NCI-H774 (cell line): ENCODE results near the gene OOEP.
"Not testable (repeated sequence)": the region's sequence is repeated elsewhere in the genome, so short reads cannot be mapped to it uniquely, and the experiment has no call there.

Experiments
- DNase-seq: peaks from one replicate; lab custom pipeline; 2025; lab: John Stamatoyannopoulos, UW

OOEP gene

GRCh38 chr6:73369563-73369962 is at the start of gene OOEP:
OOEP (minus strand) TSS chr6:73369897; CDS start chr6:73369792, 105 bp downstream.
- no peak for DNase-seq

GRCh38 chr6:73418081-73418741 is 48.5 kb upstream of the OOEP start:
- DNase-seq: no peak

- no peak for DNase-seq
Observed at GRCh38 chr6:73413102-73413501, 43.4 kb upstream of the OOEP start.

- DNase-seq: no peak
Observed at GRCh38 chr6:73409395-73409794, 39.7 kb upstream of the OOEP start.

- no peak for DNase-seq
Observed at GRCh38 chr6:73400656-73401055, 31.0 kb upstream of the OOEP start.

GRCh38 chr6:73395875-73396274 is 26.2 kb upstream of the OOEP start:
- DNase-seq: no peak

GRCh38 chr6:73394577-73395354 is 25.1 kb upstream of the OOEP start, which contains the start of gene DDX43:
DDX43 (plus strand) TSS chr6:73394828; CDS start chr6:73394906, 78 bp downstream.
- peak; percentile 96 for DNase-seq

GRCh38 chr6:73393278-73393677 is 23.6 kb upstream of the OOEP start:
- DNase-seq: no peak

- DNase-seq: not testable (repeated sequence)
Observed at GRCh38 chr6:73392188-73392587, 22.5 kb upstream of the OOEP start.

GRCh38 chr6:73391675-73392074 is 22.0 kb upstream of the OOEP start:
- DNase-seq: no peak

- DNase-seq: peak; percentile 68
Observed at GRCh38 chr6:73389854-73390253, 20.2 kb upstream of the OOEP start.

- peak; percentile 72 for DNase-seq
Observed at GRCh38 chr6:73388800-73389512, 19.3 kb upstream of the OOEP start.

- no peak for DNase-seq
Observed at GRCh38 chr6:73388433-73388799, 18.7 kb upstream of the OOEP start.

- DNase-seq: no peak
Observed at GRCh38 chr6:73382462-73383113, 12.9 kb upstream of the OOEP start.

GRCh38 chr6:73381531-73381930 is 11.8 kb upstream of the OOEP start:
- DNase-seq: not testable (repeated sequence)

GRCh38 chr6:73377225-73377624 is 7.5 kb upstream of the OOEP start:
- DNase-seq: no peak

- DNase-seq: no peak
Observed at GRCh38 chr6:73375216-73375615, 5.5 kb upstream of the OOEP start.

- no peak for DNase-seq
Observed at GRCh38 chr6:73372516-73372915, 2.8 kb upstream of the OOEP start.

GRCh38 chr6:73371984-73372383 is 2.3 kb upstream of the OOEP start:
- no peak for DNase-seq

- DNase-seq: no peak
Observed at GRCh38 chr6:73369157-73369556, 540 bp downstream of the OOEP start.

- DNase-seq: no peak
Observed at GRCh38 chr6:73368675-73369074, 1.0 kb downstream of the OOEP start.

GRCh38 chr6:73367761-73368355 is 1.8 kb downstream of the OOEP start:
- no peak for DNase-seq
